Natural killer cell (primary cell): ENCODE results near the gene TTC38. TPM values are rescaled to one million over a fixed set of nuclear protein-coding genes. Genes with fewer than 3 reads are reported as not detected.

ENCODE experiments used
- ATAC-seq, 3 donors: fragments of 150-1000 bp in 2 of 3; fragments of 200-7000 bp in 1 of 3; cut with Tn5 transposase; 1 replicate in 1 of 3; 2 replicates in 2 of 3; pipeline ENCODE4 v1.10.0; 2021; ENCODE audit warnings: mild to moderate bottlenecking in 2 of 3, moderate library complexity in 2 of 3
- DNase-seq, 2 donors: peaks; one replicate each; pipeline versions ENCODE4 v3.0.0 to v3.0.0-alpha.2; 2013 to 2021; ENCODE audit warnings: mixed read lengths in 1 of 2
- H3K27ac ChIP-seq: one replicate; pipeline ENCODE4 v1.5.1; 2013; ENCODE audit warnings: mild to moderate bottlenecking, low read length
- H3K27me3 ChIP-seq: one replicate; pipeline ENCODE4 v1.6.1; 2013; ENCODE audit warnings: low read length; ENCODE audit not compliant: control insufficient read depth, insufficient read depth
- H3K36me3 ChIP-seq: one replicate; pipeline ENCODE4 v1.6.1; 2013; ENCODE audit warnings: low read length; ENCODE audit not compliant: control insufficient read depth, insufficient read depth
- H3K4me1 ChIP-seq: one replicate; pipeline ENCODE4 v1.6.1; 2013; ENCODE audit warnings: low read length; ENCODE audit not compliant: control insufficient read depth, insufficient read depth
- H3K4me3 ChIP-seq: one replicate; pipeline ENCODE4 v1.5.1; 2013; ENCODE audit warnings: low read length
- H3K9me3 ChIP-seq: one replicate; pipeline ENCODE4 v1.6.1; 2013; ENCODE audit warnings: low read length; ENCODE audit not compliant: control insufficient read depth, insufficient read depth
- H3K27ac Mint-ChIP-seq, 2 donors: one replicate each; pipeline ENCODE4 v1.8.0; 2022; ENCODE audit warnings: mild to moderate bottlenecking in 2 of 2, mixed read lengths in 2 of 2, moderate library complexity in 1 of 2
- H3K27me3 Mint-ChIP-seq, 2 donors: one replicate each; pipeline ENCODE4 v1.8.0; 2022; ENCODE audit warnings: low read depth in 2 of 2, mixed read lengths in 2 of 2
- H3K36me3 Mint-ChIP-seq: one replicate; pipeline ENCODE4 v1.8.0; 2022; ENCODE audit warnings: mixed read lengths
- H3K4me1 Mint-ChIP-seq, 2 donors: one replicate each; pipeline ENCODE4 v1.8.0; 2022; ENCODE audit warnings: mixed read lengths in 2 of 2
- H3K4me3 Mint-ChIP-seq: one replicate; pipeline ENCODE4 v1.8.0; 2022; ENCODE audit warnings: mild to moderate bottlenecking, moderate library complexity, mixed read lengths
- H3K9me3 Mint-ChIP-seq, 2 donors: one replicate each; pipeline ENCODE4 v1.8.0; 2022; ENCODE audit warnings: mixed read lengths in 2 of 2
- CTCF ChIP-seq: fragments of 200-600 bp; IDR thresholded peaks from one replicate; pipeline ENCODE4 v1.8.0; 2022; ENCODE audit warnings: antibody characterized with exemption
- WGBS: methylation state at CpG from one replicate; pipeline ENCODE4 v1.1.7; 2013; ENCODE audit warnings: missing lambda C conversion rate; ENCODE audit not compliant: insufficient coverage; 5-methylcytosine and 5-hydroxymethylcytosine counted together
- intact Hi-C: fragments of 100-400 bp; cut with micrococcal nuclease; formaldehyde crosslinking; loops from one replicate; pipeline ENCODE4 v1.14.2; 2022
- total RNA-seq, 4 donors: library from RNA; stranded (reverse); fragments of 120-200 nt in 1 of 4; gene quantifications; one replicate each; pipeline versions ENCODE4 v1.2.3 to v1.2.4, GENCODE V29; 2013 to 2022

TTC38 gene
- total RNA-seq, 3 donors from 2014 or later (not counting 1 experiment from before 2014, with no cell fraction given): 251 to 313 (median 312) TPM

GRCh38 chr22:46224044-46224897 lies 43.5 kb upstream of the TTC38 start:
- no peak for ATAC-seq
- no peaks in the 10 kb centered on the region for H3K9me3 Mint-ChIP-seq
- Histone ChIP-seq H3K4me3 (no peak overlapping the region), H3K9me3 (no peaks in the 10 kb centered on the region), H3K4me1 (peaks cover 2% of the 10 kb centered on the region), H3K36me3 (peaks cover 6% of the 10 kb centered on the region), H3K27ac (no peak overlapping the region), H3K27me3 (no peaks in the 10 kb centered on the region)
- peaks cover 5% of the 10 kb centered on the region in 2 donors for H3K4me1 Mint-ChIP-seq
- no peak for DNase-seq
- no peak for TF ChIP-seq CTCF
- H3K27me3 Mint-ChIP-seq: no peaks in the 10 kb centered on the region
- H3K36me3 Mint-ChIP-seq: no peaks in the 10 kb centered on the region
- WGBS: 90% methylated on average over 22 of the region's 23 CpGs
- intact Hi-C loops: no loop called here
- H3K27ac Mint-ChIP-seq: no peak overlapping the region
- no peak overlapping the region for H3K4me3 Mint-ChIP-seq

- no peaks in the 10 kb centered on the region for H3K36me3 Mint-ChIP-seq
- H3K4me3 ChIP-seq: no peak overlapping the region
- intact Hi-C loops: no loop called here
- DNase-seq (no peak), ATAC-seq (no peak)
- no peaks in the 10 kb centered on the region for H3K4me1 Mint-ChIP-seq
- H3K27me3 ChIP-seq: no peaks in the 10 kb centered on the region
- H3K9me3 Mint-ChIP-seq: no peaks in the 10 kb centered on the region
- H3K27ac Mint-ChIP-seq: no peak overlapping the region
- no peak overlapping the region for H3K27ac ChIP-seq
- H3K9me3 ChIP-seq: no peaks in the 10 kb centered on the region
- H3K4me3 Mint-ChIP-seq: no peak overlapping the region
- H3K27me3 Mint-ChIP-seq: no peaks in the 10 kb centered on the region
- H3K36me3 ChIP-seq: peaks cover 4% of the 10 kb centered on the region
- H3K4me1 ChIP-seq: peaks cover 3% of the 10 kb centered on the region
- WGBS: 93% methylated on average over 10 of the region's 10 CpGs
- no peak for TF ChIP-seq CTCF
Measured at GRCh38 chr22:46224898-46225290, 42.9 kb upstream of the TTC38 start.

GRCh38 chr22:46225631-46226030 lies 42.2 kb upstream of the TTC38 start:
- no peak for DNase-seq
- intact Hi-C loops: no loop called here
- H3K9me3 ChIP-seq: no peaks in the 10 kb centered on the region
- no peaks in the 10 kb centered on the region for H3K27me3 Mint-ChIP-seq
- WGBS: 97% methylated on average over 7 of the region's 7 CpGs
- no peak overlapping the region for H3K27ac Mint-ChIP-seq
- H3K36me3 ChIP-seq: peaks cover 4% of the 10 kb centered on the region
- H3K27ac ChIP-seq: no peak overlapping the region
- H3K27me3 ChIP-seq: no peaks in the 10 kb centered on the region
- peak in 1 of 3 donors; percentile 37 for ATAC-seq
- no peaks in the 10 kb centered on the region for H3K9me3 Mint-ChIP-seq
- H3K4me1 ChIP-seq: peaks cover 8% of the 10 kb centered on the region
- no peak for TF ChIP-seq CTCF
- H3K4me3 ChIP-seq: no peak overlapping the region
- H3K36me3 Mint-ChIP-seq: no peaks in the 10 kb centered on the region
- H3K4me3 Mint-ChIP-seq: no peak overlapping the region
- no peaks in the 10 kb centered on the region for H3K4me1 Mint-ChIP-seq
